HL-60 (cell line): ENCODE data around the gene WFIKKN1.

Experiments used
- DNase-seq, 2 experiments: peaks; one replicate each; pipeline ENCODE4 v3.0.0-alpha.2; 2010 to 2020; ENCODE audit warnings: low read depth in 1 of 2, low spot score in 1 of 2
- H3K27ac ChIP-seq: fragments of 250-450 bp; sonication (Bioruptor Pico); replicated peaks from 2 replicates; pipeline ENCODE4 v1.5.1; 2020; ENCODE audit warnings: mild to moderate bottlenecking, moderate library complexity
- H3K27me3 ChIP-seq: fragments of 250-450 bp; sonication (Bioruptor Pico); 2 replicates; pipeline ENCODE4 v1.5.1; 2021; ENCODE audit warnings: mild to moderate bottlenecking, moderate library complexity; ENCODE audit not compliant: insufficient read depth, poor library complexity, severe bottlenecking
- H3K4me3 ChIP-seq: replicated peaks from 2 replicates; pipeline ENCODE4 v1.5.1; 2011; ENCODE audit warnings: mild to moderate bottlenecking, control low read depth, low read length; ENCODE audit not compliant: insufficient read depth
- GABPA ChIP-seq: IDR thresholded peaks from 2 replicates; pipeline ENCODE4 v1.6.1; 2012; ENCODE audit warnings: low read depth
- POLR2AphosphoS5 ChIP-seq: IDR thresholded peaks from 2 replicates; pipeline ENCODE4 v1.6.1; 2012; ENCODE audit warnings: low read depth
- SPI1 ChIP-seq: IDR thresholded peaks from 2 replicates; pipeline ENCODE4 v1.6.1; 2012; ENCODE audit warnings: low read depth, mild to moderate bottlenecking, borderline replicate concordance

Gene WFIKKN1

GRCh38 chr16:683396-684070 lies 52.7 kb downstream of the WFIKKN1 start:
- TF ChIP-seq GABPA (no peak), SPI1 (no peak), POLR2AphosphoS5 (peak; percentile 68; the same call in 1 of the 2 replicates)
- Histone ChIP-seq H3K27me3 (no peaks in the 10 kb centered on the region), H3K27ac (peak overlapping the region; percentile 70), H3K4me3 (peak overlapping the region; percentile 47)
- DNase-seq: no peak
